ENCODE measurements around the gene PREX1. TPM values are rescaled to one million over a fixed set of nuclear protein-coding genes. Genes with fewer than 3 reads are reported as not detected.
A peak's percentile ranks its signal among the peaks of the same experiment; 100 is the strongest.

PREX1 gene
- total RNA-seq, 1 experiment from 2014 or later, result 1.2 TPM

- DNase-seq (ENCODE audit: low read depth), result no peak
These were observed 108.1 kb downstream of the PREX1 start for GRCh38 chr20:48719598-48720255.

DNA sequence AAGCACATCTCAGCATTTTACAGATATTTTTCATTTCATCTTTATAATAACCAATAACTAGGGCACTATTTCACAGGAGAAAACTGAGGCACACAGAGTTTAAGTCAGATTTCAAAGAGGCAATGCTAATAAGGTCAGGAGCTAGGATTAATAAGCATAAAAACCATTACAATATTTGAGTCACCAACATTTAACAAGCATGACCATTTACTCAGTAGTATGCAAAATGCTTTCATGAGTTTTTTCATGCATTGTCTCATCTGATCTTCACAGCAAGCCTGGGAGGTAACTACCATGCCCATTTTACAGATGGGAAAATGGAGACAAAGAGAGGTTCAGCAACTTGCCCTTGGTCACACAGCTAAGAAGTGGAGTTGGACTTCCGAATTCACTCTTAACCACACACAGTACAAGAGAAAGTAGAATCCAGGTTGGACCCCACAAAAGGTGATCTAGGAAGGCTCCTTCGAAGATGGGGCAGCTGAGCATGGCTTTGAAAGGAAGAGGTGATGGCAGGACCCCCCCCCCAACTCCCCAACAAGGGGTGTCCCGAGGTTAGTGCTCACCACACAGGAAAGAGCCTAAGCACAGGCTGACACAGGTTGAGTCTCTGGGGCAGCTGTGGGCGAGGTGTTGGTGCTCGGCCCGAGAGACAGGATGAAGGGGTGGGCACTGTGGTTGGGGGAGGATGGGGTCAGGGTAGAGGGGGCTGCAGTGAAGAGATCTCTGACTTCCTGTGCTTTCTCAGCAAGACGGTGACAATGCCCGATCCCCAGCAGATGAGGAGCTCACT lies 108.8 kb downstream of the PREX1 start:
- DNase-seq (ENCODE audit: low read depth), result no peak

- no peak for DNase-seq (ENCODE audit: low read depth)
These were observed 110.0 kb downstream of the PREX1 start for GRCh38 chr20:48717680-48718223.

- no peak for DNase-seq (ENCODE audit: low read depth)
These were observed 110.6 kb downstream of the PREX1 start for GRCh38 chr20:48717095-48717672.

- no peak for DNase-seq (ENCODE audit: low read depth)
These were observed 111.3 kb downstream of the PREX1 start for GRCh38 chr20:48716541-48716940.

GRCh38 chr20:48716086-48716485 lies 111.7 kb downstream of the PREX1 start:
- no peak for DNase-seq (ENCODE audit: low read depth)

GRCh38 chr20:48714764-48715163 lies 113.0 kb downstream of the PREX1 start:
- DNase-seq (ENCODE audit: low read depth), result no peak

DNA sequence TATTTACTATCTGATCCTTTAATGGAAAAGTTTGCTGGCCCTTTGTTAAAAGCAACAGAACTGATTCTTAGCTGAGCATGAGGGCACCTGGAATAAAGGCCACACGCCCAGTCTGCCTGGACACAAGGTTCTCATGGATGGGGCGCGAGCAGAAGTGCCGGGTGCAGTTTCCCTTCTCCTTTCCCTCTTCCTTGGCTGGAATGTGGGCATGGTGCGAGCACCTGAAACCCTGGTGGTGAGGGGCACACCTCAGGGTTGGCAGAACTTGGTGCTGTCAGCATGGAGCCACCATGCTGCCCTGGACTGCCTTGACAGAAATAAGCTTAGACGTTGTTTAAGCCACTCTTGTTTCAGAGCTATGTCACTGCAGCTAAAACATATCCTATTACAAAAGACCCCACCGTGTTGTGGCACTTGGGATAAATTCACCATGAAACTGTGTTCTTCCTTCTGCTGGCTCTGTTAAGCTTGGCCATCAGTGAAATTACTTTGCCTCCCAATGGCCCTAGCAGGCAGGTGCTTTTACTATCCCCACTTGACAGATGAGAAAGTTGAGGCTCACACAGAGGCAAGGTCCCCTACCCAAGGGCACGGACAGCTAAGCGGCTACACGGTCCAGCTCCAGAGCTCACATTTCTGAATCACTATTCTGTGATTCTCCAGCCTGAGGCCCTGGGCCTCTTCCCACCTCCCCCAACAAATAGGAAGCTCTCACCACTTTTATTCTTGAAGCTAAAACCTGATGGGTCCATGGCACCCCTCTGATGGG lies 115.9 kb downstream of the PREX1 start:
- no peak for DNase-seq (ENCODE audit: low read depth)

DNA sequence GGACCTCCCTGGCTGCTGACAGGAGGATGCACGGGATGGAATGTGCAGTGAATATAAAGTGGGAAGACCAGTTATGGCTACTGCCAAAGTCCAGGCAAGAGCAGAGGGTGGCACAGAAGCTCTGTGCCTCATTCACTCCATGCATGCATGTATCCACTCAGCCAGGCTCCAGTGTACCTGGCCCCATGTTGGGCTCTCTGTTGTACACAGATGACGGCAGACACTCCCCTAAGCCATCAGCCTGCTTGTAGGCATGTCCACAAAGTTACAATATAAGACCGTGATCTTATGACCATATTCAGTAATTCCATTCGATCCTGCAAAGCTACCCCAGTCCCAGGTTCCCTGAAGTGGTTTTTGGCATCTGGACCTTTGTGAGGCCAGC lies 116.8 kb downstream of the PREX1 start:
- no peak for DNase-seq (ENCODE audit: low read depth)

DNA sequence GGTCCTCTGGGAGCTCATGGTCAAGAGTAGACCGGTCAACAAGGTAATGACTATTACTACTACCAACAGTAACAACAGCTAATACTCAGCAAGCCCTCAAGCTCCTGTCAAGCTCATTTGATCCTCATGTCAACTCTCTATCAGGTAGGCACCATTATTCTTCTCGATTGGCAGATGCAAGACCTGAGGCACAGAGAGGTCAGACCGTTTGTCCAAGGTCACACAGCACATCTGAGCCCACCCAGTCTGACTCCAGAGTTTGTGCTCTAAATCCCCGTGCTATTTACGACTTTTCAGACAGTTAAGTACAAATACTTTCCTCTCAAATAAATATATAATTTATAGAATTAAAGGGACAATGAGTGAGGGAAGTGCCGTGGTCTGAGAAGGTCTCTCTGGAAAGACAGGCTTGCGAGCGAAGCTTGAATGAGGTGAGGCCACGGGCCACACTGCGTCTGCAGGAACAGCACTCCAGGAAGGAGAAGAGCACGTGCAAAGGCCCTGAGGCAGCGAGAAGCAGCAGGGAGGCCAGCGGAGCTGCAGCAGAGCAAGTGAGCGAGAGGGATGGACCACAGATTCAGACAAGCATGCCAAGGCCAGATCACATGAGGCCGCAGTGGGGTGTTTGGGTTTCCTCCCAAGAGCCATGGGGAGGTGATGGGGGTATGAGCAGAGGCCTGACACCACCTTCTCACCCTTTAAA lies 117.3 kb downstream of the PREX1 start:
- no peak for DNase-seq (ENCODE audit: low read depth)

DNA sequence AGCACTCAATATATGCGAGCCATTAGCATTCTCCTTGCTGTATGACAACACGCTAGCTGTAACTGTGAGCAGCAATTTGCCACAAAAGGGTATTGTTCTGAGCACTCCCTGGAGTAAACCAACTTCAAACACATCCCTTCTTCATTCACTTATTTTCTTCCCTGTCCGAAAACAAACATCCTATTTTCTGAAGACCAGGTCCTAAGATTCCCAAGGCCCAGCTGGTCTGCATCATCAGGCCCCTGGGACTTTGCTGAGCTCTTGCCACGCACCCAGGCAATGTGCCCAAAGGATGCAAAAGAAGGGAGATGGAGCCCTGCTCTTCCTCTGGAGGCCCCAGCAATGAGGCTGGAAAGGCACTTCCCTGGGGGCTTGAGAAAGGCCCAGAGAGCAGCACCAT lies 118.1 kb downstream of the PREX1 start:
- peak; percentile 58 for DNase-seq (ENCODE audit: low read depth)

DNA sequence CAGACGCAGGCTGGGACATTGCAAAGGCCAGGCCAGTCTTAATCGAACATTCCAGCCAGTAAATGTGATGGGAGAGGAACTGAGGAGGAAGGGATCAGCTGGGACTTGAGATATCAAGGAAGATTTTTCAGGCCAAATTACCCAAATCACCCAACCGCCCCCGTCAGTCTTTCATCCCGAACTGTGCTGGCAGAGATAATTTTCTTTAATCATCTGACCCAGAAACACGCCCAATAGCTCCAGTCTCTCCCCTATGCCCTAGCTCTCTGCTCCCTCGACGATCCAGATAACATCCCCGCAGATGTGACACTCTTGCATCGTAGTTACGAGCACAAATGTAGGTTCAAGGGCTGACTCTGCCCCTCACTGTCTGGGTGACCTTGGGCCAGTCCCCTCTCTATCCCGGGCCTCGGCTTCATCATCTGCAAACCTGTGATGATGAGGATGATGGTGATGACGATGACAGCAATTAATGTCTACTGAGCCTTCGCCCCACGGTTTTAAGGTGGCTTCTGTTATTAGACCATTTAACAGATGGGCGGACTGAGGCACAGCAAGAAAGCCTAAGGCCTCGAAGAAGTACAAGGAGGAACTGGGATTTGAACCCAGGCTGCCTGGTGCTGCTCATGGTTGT lies 118.6 kb downstream of the PREX1 start:
- DNase-seq (ENCODE audit: low read depth), result no peak

DNA sequence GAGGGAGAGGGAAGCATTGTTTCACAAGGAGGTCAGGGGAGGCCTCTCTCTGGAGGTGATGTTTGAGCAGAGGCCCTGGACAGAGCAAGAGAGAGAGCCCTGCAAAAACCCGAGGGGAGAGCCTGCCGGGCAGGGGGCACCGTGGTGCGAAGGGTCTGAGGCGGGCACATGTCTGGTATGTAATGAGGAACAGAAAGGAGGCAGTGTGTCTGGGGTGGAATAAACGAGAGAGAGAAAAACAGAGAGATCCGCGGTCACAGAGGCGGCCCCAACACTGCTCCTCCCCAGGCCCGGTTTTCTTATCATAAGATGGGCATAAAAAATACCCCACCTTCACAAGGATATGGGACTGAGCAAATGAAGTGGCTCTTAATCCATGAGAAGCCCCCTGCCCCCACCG lies 119.2 kb downstream of the PREX1 start:
- no peak for DNase-seq (ENCODE audit: low read depth)

- DNase-seq (ENCODE audit: low read depth), result no peak
These were observed 119.7 kb downstream of the PREX1 start for GRCh38 chr20:48708116-48708515.

DNA sequence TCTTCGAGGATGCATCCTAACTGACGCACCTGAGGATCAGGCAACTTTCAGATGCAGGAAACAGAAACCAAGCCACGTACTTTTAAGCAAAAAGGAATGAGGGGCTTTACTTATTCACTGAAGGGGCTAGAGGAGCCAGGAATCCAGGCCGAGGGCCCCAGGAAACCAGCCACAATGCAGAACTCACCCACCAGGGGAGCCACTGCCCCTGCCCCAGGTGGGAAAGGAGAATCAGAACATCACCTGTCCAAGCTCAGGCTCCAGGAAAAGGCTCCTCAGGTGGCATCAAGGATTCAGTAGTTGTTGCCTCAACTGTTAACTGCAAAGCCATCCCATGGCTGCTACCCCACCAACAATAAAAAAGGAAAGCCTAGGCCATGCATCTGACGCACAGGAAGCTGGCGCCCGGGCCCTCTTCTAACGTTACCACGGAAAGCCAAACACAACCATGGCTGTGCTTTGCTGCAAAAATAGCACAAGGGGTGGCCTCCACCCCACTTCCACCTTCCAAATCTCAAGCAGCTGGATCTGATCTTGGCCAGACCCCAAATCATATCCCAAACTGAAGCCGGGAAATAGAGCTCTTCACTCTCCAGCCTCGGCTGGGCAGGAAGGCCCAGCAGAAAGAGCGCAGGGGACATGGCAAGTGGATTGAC lies 121.0 kb downstream of the PREX1 start:
- DNase-seq (ENCODE audit: low read depth), result no peak

- DNase-seq (ENCODE audit: low read depth), result no peak
These were observed 121.6 kb downstream of the PREX1 start for GRCh38 chr20:48706116-48706656.

DNA sequence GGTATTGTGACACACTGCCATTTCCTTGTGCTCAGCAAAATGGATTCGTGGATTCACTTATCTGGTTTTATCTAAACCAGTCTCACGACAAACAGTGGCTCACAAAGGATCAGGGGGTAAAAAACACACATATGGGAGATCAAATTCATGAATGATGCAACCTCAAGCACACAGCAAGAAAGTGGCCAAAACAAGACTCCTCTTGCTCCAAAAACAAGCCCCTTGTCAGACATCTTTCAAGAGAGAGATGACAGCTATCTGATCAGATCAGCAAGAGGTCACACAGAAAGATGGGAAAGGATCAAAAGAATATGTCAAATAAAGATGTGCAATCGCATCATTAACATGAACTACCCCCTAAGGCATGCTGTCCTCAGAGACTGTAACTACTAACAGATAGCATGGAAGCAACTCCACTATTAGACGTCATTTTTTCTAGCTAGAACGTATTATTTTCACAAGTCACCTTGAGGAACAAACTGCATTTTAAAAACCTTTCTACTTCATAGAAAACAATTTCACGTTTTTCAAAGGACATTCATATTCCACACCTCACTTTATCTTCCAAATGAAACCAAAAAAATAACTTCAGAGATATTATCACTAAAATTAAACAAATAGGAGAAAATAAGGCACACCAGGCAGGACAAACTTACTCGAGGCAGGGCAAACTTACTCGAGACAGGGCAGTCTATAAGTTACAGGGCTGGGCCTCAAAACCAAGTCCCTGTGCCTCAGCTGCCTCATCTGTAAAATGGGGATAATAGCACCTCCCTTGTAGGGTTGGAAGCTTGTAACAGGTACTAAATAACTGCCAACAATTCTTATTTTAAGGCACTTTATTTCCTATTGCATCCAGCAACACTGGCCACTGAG lies 122.3 kb downstream of the PREX1 start:
- no peak for DNase-seq (ENCODE audit: low read depth)

DNA sequence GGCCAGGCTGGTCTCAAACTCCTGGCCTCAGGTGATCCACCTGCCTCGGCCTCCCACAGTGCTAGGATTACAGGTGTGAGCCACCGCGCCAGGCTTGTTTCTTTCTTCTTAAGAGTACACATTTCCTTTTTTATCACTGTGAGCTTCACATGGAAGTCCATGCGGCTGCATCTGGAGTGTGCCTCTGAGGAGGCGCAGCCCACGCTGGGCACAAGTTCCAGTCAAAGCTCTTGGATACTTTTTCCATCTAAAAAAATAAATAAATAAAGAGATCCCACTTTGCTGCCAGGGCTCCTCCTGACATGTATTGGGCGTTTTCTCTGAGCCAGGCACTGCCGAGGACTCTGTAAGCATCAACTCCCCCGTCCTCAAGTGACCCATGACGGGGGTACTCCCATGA lies 123.0 kb downstream of the PREX1 start:
- DNase-seq (ENCODE audit: low read depth), result no peak
